K562 (cell line): Measurements from ENCODE around the gene ORMDL3. TPM values are rescaled to one million over a fixed set of nuclear protein-coding genes. Genes with fewer than 3 reads are reported as not detected.
A peak's percentile ranks its signal among the peaks of the same experiment; 100 is the strongest.

Source experiments
- ATF6 ChIP-seq: sonication (generic); formaldehyde crosslinking; IDR thresholded peaks from 2 replicates; pipeline ENCODE4 v1.4.0; 2020; ENCODE audit warnings: mild to moderate bottlenecking, missing genetic modification reagents
- CBFA2T2 ChIP-seq: fragments of 450-650 bp; conservative IDR thresholded peaks from 2 replicates; pipeline ENCODE4 v1.6.1; 2017; ENCODE audit warnings: mild to moderate bottlenecking
- CC2D1A ChIP-seq: fragments of 450-650 bp; IDR thresholded peaks from 2 replicates; pipeline ENCODE4 v1.6.1; 2017; ENCODE audit warnings: mild to moderate bottlenecking
- DMBX1 ChIP-seq: fragments of 250-450 bp; sonication (Bioruptor Pico); IDR thresholded peaks from 2 replicates; pipeline ENCODE4 v1.8.0; 2022; ENCODE audit warnings: inconsistent platforms, mild to moderate bottlenecking, moderate library complexity, borderline replicate concordance
- HNRNPUL1 ChIP-seq: fragments of 200-400 bp; formaldehyde crosslinking; IDR thresholded peaks from 2 replicates; pipeline ENCODE4 v1.6.1; 2017; ENCODE audit warnings: low read length
- KHSRP ChIP-seq: fragments of 450-650 bp; IDR thresholded peaks from 2 replicates; pipeline ENCODE4 v1.6.1; 2017
- LCOR ChIP-seq: sonication (generic); formaldehyde crosslinking; IDR thresholded peaks from 2 replicates; pipeline ENCODE4 v1.8.0; 2022; ENCODE audit warnings: mild to moderate bottlenecking, missing genetic modification reagents
- MAFK ChIP-seq: IDR thresholded peaks from 2 replicates; pipeline ENCODE4 v1.6.1; 2011; ENCODE audit warnings: low read length, improper control_type of control experiment
- MCM3 ChIP-seq: fragments of 450-650 bp; IDR thresholded peaks from 2 replicates; pipeline ENCODE4 v1.6.1; 2016
- RBM14 ChIP-seq: fragments of 200-400 bp; formaldehyde crosslinking; IDR thresholded peaks from 2 replicates; pipeline ENCODE4 v1.6.1; 2018; ENCODE audit warnings: low read depth, mild to moderate bottlenecking, low read length, moderate library complexity, borderline replicate concordance; ENCODE audit not compliant: insufficient read depth
- SAFB2 ChIP-seq: fragments of 200-400 bp; formaldehyde crosslinking; IDR thresholded peaks from 2 replicates; pipeline ENCODE4 v1.6.1; 2018; ENCODE audit warnings: borderline replicate concordance, low read length, low read depth, moderate library complexity; ENCODE audit not compliant: severe bottlenecking
- SETDB1 ChIP-seq: IDR thresholded peaks from one replicate; pipeline ENCODE4 v1.6.1; 2012; ENCODE audit warnings: low read length, control low read depth, inconsistent platforms
- STAG1 ChIP-seq: sonication (generic); formaldehyde crosslinking; IDR thresholded peaks from 2 replicates; pipeline ENCODE4 v1.5.0; 2020; ENCODE audit warnings: missing genetic modification reagents, borderline replicate concordance
- TARDBP ChIP-seq: fragments of 450-650 bp; IDR thresholded peaks from 2 replicates; pipeline ENCODE4 v1.6.1; 2016
- TCF3 ChIP-seq: sonication (generic); formaldehyde crosslinking; IDR thresholded peaks from 2 replicates; pipeline ENCODE4 v1.4.0; 2020; ENCODE audit warnings: mild to moderate bottlenecking, missing genetic modification reagents
- TFE3 ChIP-seq: fragments of 450-650 bp; formaldehyde crosslinking; IDR thresholded peaks from 2 replicates; pipeline ENCODE4 v1.4.0; 2020; ENCODE audit warnings: mild to moderate bottlenecking, mixed read lengths
- YBX1 ChIP-seq: fragments of 450-650 bp; IDR thresholded peaks from 2 replicates; pipeline ENCODE4 v1.7.1; 2016; ENCODE audit warnings: mild to moderate bottlenecking
- polyA plus RNA-seq, 8 experiments: library from polyadenylated mRNA; depleted of rRNA in 4 of 8; stranded (reverse) in 5 of 8; unstranded in 3 of 8; fragments of >200 nt; fragmentation: Nextera tagmentation in 2 of 8; fragmentation: Illumina TruSeq in 1 of 8; extraction: Ambion mirVana in 2 of 8; extraction: Trizol in 1 of 8; gene quantifications; 2 replicates each; pipeline versions ENCODE4 v1.2.1 to v1.2.3, GENCODE V29; 2011 to 2014; ENCODE audit warnings: inconsistent platforms in 1 of 8, missing spikeins in 1 of 8
- total RNA-seq, 7 experiments: library from RNA; depleted of rRNA in 6 of 7; stranded (reverse); fragments of >200 nt in 6 of 7; fragmentation: Illumina TruSeq in 2 of 7; extraction: Trizol in 2 of 7; gene quantifications; 2 replicates each; pipeline versions ENCODE4 v1.2.1 to v1.2.3, GENCODE V29; 2011 to 2021; ENCODE audit warnings: low replicate concordance in 1 of 7
- TF ChIP-seq, protein P1 (sequence below): sonication (generic); formaldehyde crosslinking; IDR thresholded peaks from 2 replicates; pipeline ENCODE4 v1.8.1; 2023; ENCODE audit warnings: mild to moderate bottlenecking, missing genetic modification reagents
- TF ChIP-seq, protein P2 (sequence below): conservative IDR thresholded peaks from 2 replicates; pipeline ENCODE4 v1.6.1; 2011; ENCODE audit warnings: low read depth, mild to moderate bottlenecking, low read length; ENCODE audit not compliant: control insufficient read depth
- TF ChIP-seq, protein P3 (sequence below): sonication (generic); formaldehyde crosslinking; IDR thresholded peaks from 2 replicates; pipeline ENCODE4 v1.8.0; 2023; ENCODE audit warnings: mild to moderate bottlenecking, missing genetic modification reagents
- TF ChIP-seq, protein P4 (sequence below): fragments of 450-650 bp; IDR thresholded peaks from one replicate; pipeline ENCODE4 v1.6.1; 2018; ENCODE audit warnings: mild to moderate bottlenecking, moderate library complexity; ENCODE audit not compliant: partially characterized antibody

ORMDL3 gene
- total and polyA plus RNA-seq, 9 of the 15 experiments (the other 6 are each of a cell fraction or from before 2014, with no cell fraction given), result 2.7 to 57.4 (median 27.1) TPM

- TF ChIP-seq KHSRP, result no peak
- no peak for TF ChIP-seq TFE3 (CRISPR knock-in tag)
- TF ChIP-seq ATF6, result no peak
- TF ChIP-seq SETDB1, result no peak
- TF ChIP-seq, protein P1, sequence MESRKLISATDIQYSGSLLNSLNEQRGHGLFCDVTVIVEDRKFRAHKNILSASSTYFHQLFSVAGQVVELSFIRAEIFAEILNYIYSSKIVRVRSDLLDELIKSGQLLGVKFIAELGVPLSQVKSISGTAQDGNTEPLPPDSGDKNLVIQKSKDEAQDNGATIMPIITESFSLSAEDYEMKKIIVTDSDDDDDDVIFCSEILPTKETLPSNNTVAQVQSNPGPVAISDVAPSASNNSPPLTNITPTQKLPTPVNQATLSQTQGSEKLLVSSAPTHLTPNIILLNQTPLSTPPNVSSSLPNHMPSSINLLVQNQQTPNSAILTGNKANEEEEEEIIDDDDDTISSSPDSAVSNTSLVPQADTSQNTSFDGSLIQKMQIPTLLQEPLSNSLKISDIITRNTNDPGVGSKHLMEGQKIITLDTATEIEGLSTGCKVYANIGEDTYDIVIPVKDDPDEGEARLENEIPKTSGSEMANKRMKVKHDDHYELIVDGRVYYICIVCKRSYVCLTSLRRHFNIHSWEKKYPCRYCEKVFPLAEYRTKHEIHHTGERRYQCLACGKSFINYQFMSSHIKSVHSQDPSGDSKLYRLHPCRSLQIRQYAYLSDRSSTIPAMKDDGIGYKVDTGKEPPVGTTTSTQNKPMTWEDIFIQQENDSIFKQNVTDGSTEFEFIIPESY, result no peak
- no peak for TF ChIP-seq DMBX1 (CRISPR knock-in tag)
- TF ChIP-seq TARDBP, result no peak
- TF ChIP-seq MCM3, result no peak
- TF ChIP-seq, protein P2, sequence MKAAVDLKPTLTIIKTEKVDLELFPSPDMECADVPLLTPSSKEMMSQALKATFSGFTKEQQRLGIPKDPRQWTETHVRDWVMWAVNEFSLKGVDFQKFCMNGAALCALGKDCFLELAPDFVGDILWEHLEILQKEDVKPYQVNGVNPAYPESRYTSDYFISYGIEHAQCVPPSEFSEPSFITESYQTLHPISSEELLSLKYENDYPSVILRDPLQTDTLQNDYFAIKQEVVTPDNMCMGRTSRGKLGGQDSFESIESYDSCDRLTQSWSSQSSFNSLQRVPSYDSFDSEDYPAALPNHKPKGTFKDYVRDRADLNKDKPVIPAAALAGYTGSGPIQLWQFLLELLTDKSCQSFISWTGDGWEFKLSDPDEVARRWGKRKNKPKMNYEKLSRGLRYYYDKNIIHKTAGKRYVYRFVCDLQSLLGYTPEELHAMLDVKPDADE, result no peak
- TF ChIP-seq SAFB2, result no peak
- peak; percentile 20; the same call in 1 of the 2 replicates for TF ChIP-seq CBFA2T2
- no peak for TF ChIP-seq CC2D1A
- TF ChIP-seq, protein P3, sequence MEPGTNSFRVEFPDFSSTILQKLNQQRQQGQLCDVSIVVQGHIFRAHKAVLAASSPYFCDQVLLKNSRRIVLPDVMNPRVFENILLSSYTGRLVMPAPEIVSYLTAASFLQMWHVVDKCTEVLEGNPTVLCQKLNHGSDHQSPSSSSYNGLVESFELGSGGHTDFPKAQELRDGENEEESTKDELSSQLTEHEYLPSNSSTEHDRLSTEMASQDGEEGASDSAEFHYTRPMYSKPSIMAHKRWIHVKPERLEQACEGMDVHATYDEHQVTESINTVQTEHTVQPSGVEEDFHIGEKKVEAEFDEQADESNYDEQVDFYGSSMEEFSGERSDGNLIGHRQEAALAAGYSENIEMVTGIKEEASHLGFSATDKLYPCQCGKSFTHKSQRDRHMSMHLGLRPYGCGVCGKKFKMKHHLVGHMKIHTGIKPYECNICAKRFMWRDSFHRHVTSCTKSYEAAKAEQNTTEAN (CRISPR knock-in tag), result no peak
- no peak for TF ChIP-seq TCF3 (CRISPR knock-in tag)
- TF ChIP-seq STAG1 (CRISPR knock-in tag), result no peak
- TF ChIP-seq, protein P4, sequence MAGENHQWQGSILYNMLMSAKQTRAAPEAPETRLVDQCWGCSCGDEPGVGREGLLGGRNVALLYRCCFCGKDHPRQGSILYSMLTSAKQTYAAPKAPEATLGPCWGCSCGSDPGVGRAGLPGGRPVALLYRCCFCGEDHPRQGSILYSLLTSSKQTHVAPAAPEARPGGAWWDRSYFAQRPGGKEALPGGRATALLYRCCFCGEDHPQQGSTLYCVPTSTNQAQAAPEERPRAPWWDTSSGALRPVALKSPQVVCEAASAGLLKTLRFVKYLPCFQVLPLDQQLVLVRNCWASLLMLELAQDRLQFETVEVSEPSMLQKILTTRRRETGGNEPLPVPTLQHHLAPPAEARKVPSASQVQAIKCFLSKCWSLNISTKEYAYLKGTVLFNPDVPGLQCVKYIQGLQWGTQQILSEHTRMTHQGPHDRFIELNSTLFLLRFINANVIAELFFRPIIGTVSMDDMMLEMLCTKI, result no peak
- TF ChIP-seq RBM14, result no peak
- TF ChIP-seq HNRNPUL1, result no peak
- no peak for TF ChIP-seq LCOR (CRISPR knock-in tag)
- TF ChIP-seq MAFK, result no peak
- TF ChIP-seq YBX1, result no peak
These were observed 757 bp downstream of the ORMDL3 start (continued) for GRCh38 chr17:39926588-39927100.
